Stimulated activated CD8-positive, alpha-beta memory T cell treated with anti-CD3 and anti-CD28 coated beads, Interleukin-12 subunit alpha, Interleukin-12 subunit beta, amount 100 ng/mL, for 1 hour (primary cell): Measurements from ENCODE around the gene POLG.
"Not testable (repeated sequence)": the region's sequence is repeated elsewhere in the genome, so short reads cannot be mapped to it uniquely, and the experiment has no call there.

Experiments used
- DNase-seq: peaks from one replicate; pipeline ENCODE4 v3.0.0-alpha.2; 2020; ENCODE audit warnings: low read depth

Gene POLG

DNA sequence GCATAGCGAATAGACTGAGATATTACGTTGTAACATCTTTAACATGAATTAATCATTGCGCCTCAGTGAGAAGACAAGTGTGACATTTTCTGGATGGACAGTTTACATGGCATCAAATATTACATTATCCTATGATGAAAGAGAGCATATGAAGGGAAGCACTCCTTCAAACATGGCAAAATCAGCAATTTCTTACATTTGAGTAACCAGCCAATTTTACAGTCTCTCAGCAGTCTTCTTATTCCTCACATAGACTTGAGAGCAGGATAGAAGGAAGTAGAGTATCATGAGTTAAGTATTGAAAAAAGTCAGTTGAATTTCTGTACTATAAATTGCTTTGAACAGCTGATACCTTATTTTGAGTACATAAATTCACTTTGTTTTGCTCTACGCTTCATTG is 52.0 kb downstream of the POLG start:
- no peak for DNase-seq

DNA sequence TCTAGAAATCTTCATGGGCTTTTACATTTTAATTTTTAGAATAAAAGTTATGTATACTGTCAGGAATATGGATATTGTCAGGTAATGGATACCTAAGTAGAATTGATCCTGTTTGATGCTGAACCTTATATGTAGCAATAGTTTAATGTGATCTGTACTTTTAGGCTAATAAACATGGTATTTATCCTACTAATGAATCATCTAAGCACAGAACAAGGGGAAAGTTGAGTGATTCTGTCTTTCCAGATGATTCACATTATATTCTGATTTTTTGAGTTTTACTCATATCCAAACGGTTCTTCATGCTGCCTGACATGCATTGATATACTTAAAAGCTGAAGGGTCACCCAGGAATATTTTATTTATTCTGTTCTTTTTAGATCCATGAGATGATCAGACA is 56.3 kb downstream of the POLG start:
- DNase-seq: no peak

DNA sequence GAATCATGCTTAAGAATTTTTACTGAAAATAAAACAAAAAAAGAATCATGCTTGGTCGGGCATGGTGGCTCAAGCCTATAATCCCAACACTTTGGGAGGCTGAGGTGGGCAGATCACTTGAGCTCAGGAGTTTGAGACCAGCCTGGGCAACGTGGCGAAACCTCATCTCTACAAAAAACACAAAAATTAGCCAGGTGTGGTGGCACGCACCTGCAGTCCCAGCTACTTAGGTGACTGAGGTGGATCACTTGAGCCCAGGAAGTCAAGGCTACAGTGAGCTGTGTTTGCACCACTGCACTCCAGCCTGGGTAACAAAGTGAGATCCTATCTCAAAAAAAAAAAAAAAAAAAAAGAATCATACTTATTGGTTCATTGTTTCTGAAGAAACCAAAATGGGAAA is 57.3 kb downstream of the POLG start:
- not testable (repeated sequence) for DNase-seq
